Neural cell (in vitro differentiated cells): ENCODE results near the gene C21orf58. TPM values are rescaled to one million over a fixed set of nuclear protein-coding genes. Genes with fewer than 3 reads are reported as not detected.

Experiments used
- H2AFZ ChIP-seq: fragments of 200-600, 300-800 bp; sonication (generic), shearing (Covaris generic); 2 replicates; pipeline ENCODE4 v1.6.0; 2014; ENCODE audit warnings: low read depth, mild to moderate bottlenecking, antibody characterized with exemption, low read length, moderate library complexity
- H3F3A ChIP-seq: fragments of 200-600 bp; shearing (Covaris generic); 2 replicates; pipeline ENCODE4 v1.6.1; 2016; ENCODE audit warnings: mild to moderate bottlenecking, moderate library complexity, mixed read lengths, antibody characterized with exemption, low read length; ENCODE audit not compliant: insufficient read depth, poor library complexity, severe bottlenecking
- H3K27ac ChIP-seq: fragments of 200-600, 300-800 bp; sonication (generic), shearing (Covaris generic); 2 replicates; pipeline ENCODE4 v1.5.1; 2014; ENCODE audit warnings: mild to moderate bottlenecking, low read length, moderate library complexity
- H3K27me3 ChIP-seq: fragments of 300-800, 200-600 bp; sonication (generic), shearing (Covaris generic); 2 replicates; pipeline ENCODE4 v1.6.0; 2014; ENCODE audit warnings: mild to moderate bottlenecking, low read depth, low read length, moderate library complexity; ENCODE audit not compliant: insufficient read depth
- H3K36me3 ChIP-seq: fragments of 300-800, 200-600 bp; sonication (generic), shearing (Covaris generic); 2 replicates; pipeline ENCODE4 v1.5.1; 2014; ENCODE audit warnings: mild to moderate bottlenecking, antibody characterized with exemption, low read length, moderate library complexity; ENCODE audit not compliant: insufficient read depth
- H3K4me2 ChIP-seq: fragments of 300-800, 200-600 bp; sonication (generic), shearing (Covaris generic); 2 replicates; pipeline ENCODE4 v1.6.0; 2014; ENCODE audit warnings: mild to moderate bottlenecking, low read length
- H3K4me3 ChIP-seq: fragments of 300-800, 200-600 bp; sonication (generic), shearing (Covaris generic); 2 replicates; pipeline ENCODE4 v1.5.1; 2014; ENCODE audit warnings: mild to moderate bottlenecking, low read length, moderate library complexity
- H3K79me2 ChIP-seq: fragments of 200-600 bp; shearing (Covaris generic); replicated peaks from 2 replicates; pipeline ENCODE4 v1.6.0; 2014; ENCODE audit warnings: mild to moderate bottlenecking, low read length, moderate library complexity; ENCODE audit not compliant: insufficient read depth
- H3K9ac ChIP-seq: fragments of 300-800, 200-600 bp; sonication (generic), shearing (Covaris generic); 2 replicates; pipeline ENCODE4 v1.6.1; 2016; ENCODE audit warnings: mild to moderate bottlenecking, low read length, mixed read lengths
- H3K9me2 ChIP-seq: fragments of 200-600 bp; shearing (Covaris generic); 2 replicates; pipeline ENCODE4 v1.6.1; 2016; ENCODE audit warnings: mild to moderate bottlenecking, low read length, mixed read lengths; ENCODE audit not compliant: insufficient read depth
- H3K9me3 ChIP-seq: fragments of 200-600, 300-800 bp; sonication (generic), shearing (Covaris generic); 2 replicates; pipeline ENCODE4 v1.6.1; 2016; ENCODE audit warnings: mild to moderate bottlenecking, mixed run types, low read length, moderate library complexity, mixed read lengths
- H4K20me1 ChIP-seq: fragments of 200-600 bp; shearing (Covaris generic); 2 replicates; pipeline ENCODE4 v1.6.1; 2016; ENCODE audit warnings: mild to moderate bottlenecking, mixed run types; ENCODE audit not compliant: insufficient read depth
- EP300 ChIP-seq: fragments of 450-650 bp; conservative IDR thresholded peaks from 2 replicates; pipeline ENCODE4 v1.6.1; 2014; ENCODE audit warnings: antibody characterized with exemption, mild to moderate bottlenecking, moderate library complexity; ENCODE audit not compliant: poor library complexity, severe bottlenecking
- EZH2 ChIP-seq: fragments of 200-600, 300-800 bp; shearing (Covaris generic), sonication (generic); IDR thresholded peaks from 2 replicates; pipeline ENCODE4 v1.6.1; 2014; ENCODE audit warnings: antibody characterized with exemption, low read length, borderline replicate concordance, mild to moderate bottlenecking; ENCODE audit not compliant: insufficient read depth, poor library complexity, severe bottlenecking
- MXI1 ChIP-seq: fragments of 450-650 bp; conservative IDR thresholded peaks from 2 replicates; pipeline ENCODE4 v1.6.1; 2014; ENCODE audit warnings: antibody characterized with exemption, mild to moderate bottlenecking; ENCODE audit not compliant: poor library complexity, severe bottlenecking
- POLR2AphosphoS5 ChIP-seq: IDR thresholded peaks from 2 replicates; pipeline ENCODE4 v1.6.1; 2012
- RAD21 ChIP-seq: fragments of 450-650 bp; conservative IDR thresholded peaks from 2 replicates; pipeline ENCODE4 v1.6.1; 2014; ENCODE audit warnings: antibody characterized with exemption, mild to moderate bottlenecking, moderate library complexity
- SMC3 ChIP-seq: fragments of 450-650 bp; conservative IDR thresholded peaks from 2 replicates; pipeline ENCODE4 v1.6.1; 2014; ENCODE audit warnings: antibody characterized with exemption, mild to moderate bottlenecking, moderate library complexity; ENCODE audit not compliant: poor library complexity
- TAF1 ChIP-seq: IDR thresholded peaks from 2 replicates; pipeline ENCODE4 v1.6.1; 2012; ENCODE audit warnings: low read depth
- polyA plus RNA-seq: library from polyadenylated mRNA; depleted of rRNA; stranded (reverse); fragments of >200 nt; gene quantifications from 2 replicates; pipeline ENCODE4 v1.2.3, GENCODE V29; 2014
- TF ChIP-seq, protein P1 (sequence below): fragments of 450-650 bp; IDR thresholded peaks from 2 replicates; pipeline ENCODE4 v1.5.1; 2014; ENCODE audit warnings: antibody characterized with exemption, mild to moderate bottlenecking, moderate library complexity; ENCODE audit not compliant: poor library complexity, severe bottlenecking
- TF ChIP-seq, protein P2 (sequence below): IDR thresholded peaks from 2 replicates; pipeline ENCODE4 v1.6.1; 2012; ENCODE audit warnings: borderline replicate concordance

The C21orf58 gene
- polyA plus RNA-seq, 1 donor from 2014 or later = 3.0 TPM

DNA sequence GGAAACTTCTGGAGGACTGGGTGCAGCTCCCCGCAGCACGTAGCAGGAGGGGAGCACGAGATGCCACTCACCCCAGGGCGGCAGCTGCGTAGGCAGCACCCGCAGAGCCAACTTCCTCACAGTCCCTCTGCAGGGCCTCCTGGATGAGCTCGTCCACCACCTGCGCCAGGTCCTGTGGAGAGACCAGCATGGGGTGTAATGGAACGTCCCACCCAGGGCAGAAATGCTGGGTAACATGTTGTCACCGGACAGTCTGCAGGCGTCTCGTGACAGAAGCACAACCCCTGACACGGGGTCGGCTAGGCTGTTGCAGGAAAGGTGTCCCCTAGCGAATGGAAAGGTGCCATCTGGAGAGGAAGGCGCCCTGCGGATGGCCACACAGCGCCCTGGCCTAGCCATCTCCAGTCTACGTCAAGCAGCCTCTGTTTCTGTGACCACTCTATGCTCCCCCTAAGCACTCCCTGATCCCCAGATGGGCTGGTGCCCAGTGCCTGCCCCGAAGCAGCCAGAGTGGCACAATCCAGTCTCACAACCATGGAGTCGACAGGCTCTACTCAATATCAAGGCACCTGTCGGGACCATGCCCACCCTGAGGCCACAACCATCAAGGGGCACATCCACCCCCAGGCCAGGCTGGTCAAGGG is 59.5 kb downstream of the C21orf58 start:
- no peak overlapping the region for H3K4me3 ChIP-seq
- H2AFZ ChIP-seq = no peak overlapping the region
- no peaks in the 10 kb centered on the region for H3F3A ChIP-seq
- H3K27ac ChIP-seq = no peak overlapping the region
- H3K4me2 ChIP-seq = no peak overlapping the region
- no peaks in the 10 kb centered on the region for H3K79me2 ChIP-seq
- H3K36me3 ChIP-seq = peaks cover 5% of the 10 kb centered on the region
- TF ChIP-seq POLR2AphosphoS5 (no peak), TAF1 (no peak), RAD21 (no peak), SMC3 (no peak), EP300 (no peak), MXI1 (no peak), EZH2 (no peak)
- TF ChIP-seq, protein P1, sequence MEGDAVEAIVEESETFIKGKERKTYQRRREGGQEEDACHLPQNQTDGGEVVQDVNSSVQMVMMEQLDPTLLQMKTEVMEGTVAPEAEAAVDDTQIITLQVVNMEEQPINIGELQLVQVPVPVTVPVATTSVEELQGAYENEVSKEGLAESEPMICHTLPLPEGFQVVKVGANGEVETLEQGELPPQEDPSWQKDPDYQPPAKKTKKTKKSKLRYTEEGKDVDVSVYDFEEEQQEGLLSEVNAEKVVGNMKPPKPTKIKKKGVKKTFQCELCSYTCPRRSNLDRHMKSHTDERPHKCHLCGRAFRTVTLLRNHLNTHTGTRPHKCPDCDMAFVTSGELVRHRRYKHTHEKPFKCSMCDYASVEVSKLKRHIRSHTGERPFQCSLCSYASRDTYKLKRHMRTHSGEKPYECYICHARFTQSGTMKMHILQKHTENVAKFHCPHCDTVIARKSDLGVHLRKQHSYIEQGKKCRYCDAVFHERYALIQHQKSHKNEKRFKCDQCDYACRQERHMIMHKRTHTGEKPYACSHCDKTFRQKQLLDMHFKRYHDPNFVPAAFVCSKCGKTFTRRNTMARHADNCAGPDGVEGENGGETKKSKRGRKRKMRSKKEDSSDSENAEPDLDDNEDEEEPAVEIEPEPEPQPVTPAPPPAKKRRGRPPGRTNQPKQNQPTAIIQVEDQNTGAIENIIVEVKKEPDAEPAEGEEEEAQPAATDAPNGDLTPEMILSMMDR = no peak
- H3K9me2 ChIP-seq = no peaks in the 10 kb centered on the region
- no peaks in the 10 kb centered on the region for H4K20me1 ChIP-seq
- no peaks in the 10 kb centered on the region for H3K9me3 ChIP-seq
- H3K27me3 ChIP-seq = no peaks in the 10 kb centered on the region
- no peak overlapping the region for H3K9ac ChIP-seq

DNA sequence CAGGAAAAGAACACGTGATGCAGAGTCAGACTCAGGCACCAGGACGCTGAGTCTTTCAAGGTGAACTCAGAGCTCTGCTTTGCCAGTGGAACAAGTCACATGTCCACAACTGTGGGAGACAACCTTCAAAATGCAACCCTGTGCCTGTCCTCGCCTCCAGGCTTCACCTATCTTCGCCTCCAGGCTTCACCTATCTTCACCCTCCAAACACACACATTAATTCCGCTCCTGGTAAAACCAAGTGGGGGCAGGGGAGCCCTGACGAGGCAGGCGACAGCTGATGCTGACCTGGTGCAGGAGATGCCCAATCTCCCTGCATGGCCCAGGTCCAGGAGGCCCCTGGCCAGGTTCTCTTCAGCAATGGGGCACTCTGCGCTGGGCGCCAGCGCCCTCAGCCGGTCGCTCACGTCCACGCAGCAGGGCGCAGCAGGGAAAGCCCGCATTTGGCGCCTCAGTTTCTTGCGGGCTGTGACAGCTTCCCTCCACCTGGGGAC is 67.1 kb downstream of the C21orf58 start:
- Histone ChIP-seq H4K20me1 (no peaks in the 10 kb centered on the region), H2AFZ (no peak overlapping the region), H3K27me3 (no peaks in the 10 kb centered on the region), H3K9me2 (no peaks in the 10 kb centered on the region), H3F3A (no peaks in the 10 kb centered on the region), H3K27ac (no peak overlapping the region), H3K9me3 (no peaks in the 10 kb centered on the region), H3K4me3 (no peak overlapping the region), H3K9ac (no peak overlapping the region), H3K36me3 (peaks cover 10% of the 10 kb centered on the region), H3K79me2 (no peaks in the 10 kb centered on the region), H3K4me2 (no peak overlapping the region)
- TF ChIP-seq POLR2AphosphoS5 (no peak), SMC3 (no peak), MXI1 (no peak), EZH2 (no peak), EP300 (no peak), RAD21 (no peak)
- TF ChIP-seq, protein P1 = no peak
- TF ChIP-seq, protein P2, sequence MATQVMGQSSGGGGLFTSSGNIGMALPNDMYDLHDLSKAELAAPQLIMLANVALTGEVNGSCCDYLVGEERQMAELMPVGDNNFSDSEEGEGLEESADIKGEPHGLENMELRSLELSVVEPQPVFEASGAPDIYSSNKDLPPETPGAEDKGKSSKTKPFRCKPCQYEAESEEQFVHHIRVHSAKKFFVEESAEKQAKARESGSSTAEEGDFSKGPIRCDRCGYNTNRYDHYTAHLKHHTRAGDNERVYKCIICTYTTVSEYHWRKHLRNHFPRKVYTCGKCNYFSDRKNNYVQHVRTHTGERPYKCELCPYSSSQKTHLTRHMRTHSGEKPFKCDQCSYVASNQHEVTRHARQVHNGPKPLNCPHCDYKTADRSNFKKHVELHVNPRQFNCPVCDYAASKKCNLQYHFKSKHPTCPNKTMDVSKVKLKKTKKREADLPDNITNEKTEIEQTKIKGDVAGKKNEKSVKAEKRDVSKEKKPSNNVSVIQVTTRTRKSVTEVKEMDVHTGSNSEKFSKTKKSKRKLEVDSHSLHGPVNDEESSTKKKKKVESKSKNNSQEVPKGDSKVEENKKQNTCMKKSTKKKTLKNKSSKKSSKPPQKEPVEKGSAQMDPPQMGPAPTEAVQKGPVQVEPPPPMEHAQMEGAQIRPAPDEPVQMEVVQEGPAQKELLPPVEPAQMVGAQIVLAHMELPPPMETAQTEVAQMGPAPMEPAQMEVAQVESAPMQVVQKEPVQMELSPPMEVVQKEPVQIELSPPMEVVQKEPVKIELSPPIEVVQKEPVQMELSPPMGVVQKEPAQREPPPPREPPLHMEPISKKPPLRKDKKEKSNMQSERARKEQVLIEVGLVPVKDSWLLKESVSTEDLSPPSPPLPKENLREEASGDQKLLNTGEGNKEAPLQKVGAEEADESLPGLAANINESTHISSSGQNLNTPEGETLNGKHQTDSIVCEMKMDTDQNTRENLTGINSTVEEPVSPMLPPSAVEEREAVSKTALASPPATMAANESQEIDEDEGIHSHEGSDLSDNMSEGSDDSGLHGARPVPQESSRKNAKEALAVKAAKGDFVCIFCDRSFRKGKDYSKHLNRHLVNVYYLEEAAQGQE = no peak
